Dendritic cell treated with granulocyte-macrophage colony-stimulating factor and Interleukin-4, amounts not matched to agents 40 ng/mL and 50 ng/mL, for 4 days (primary cell): ENCODE results near the gene CT45A8.
"Not testable (repeated sequence)": the region's sequence is repeated elsewhere in the genome, so short reads cannot be mapped to it uniquely, and the experiment has no call there.

ENCODE experiments used
- H3K27ac Mint-ChIP-seq: one replicate; pipeline ENCODE4 v1.8.0; 2022; ENCODE audit warnings: mild to moderate bottlenecking, mixed read lengths
- H3K27me3 Mint-ChIP-seq: one replicate; pipeline ENCODE4 v1.8.0; 2022; ENCODE audit warnings: mild to moderate bottlenecking, mixed read lengths
- H3K36me3 Mint-ChIP-seq: one replicate; pipeline ENCODE4 v1.8.0; 2022; ENCODE audit warnings: low read depth, mixed read lengths
- H3K4me1 Mint-ChIP-seq: one replicate; pipeline ENCODE4 v1.8.0; 2022; ENCODE audit warnings: low read depth, mixed read lengths
- H3K4me3 Mint-ChIP-seq: one replicate; pipeline ENCODE4 v1.8.0; 2022; ENCODE audit warnings: mild to moderate bottlenecking, moderate library complexity, mixed read lengths
- H3K9me3 Mint-ChIP-seq: one replicate; pipeline ENCODE4 v1.8.0; 2022; ENCODE audit warnings: mixed read lengths
- intact Hi-C: fragments of 100-400 bp; cut with micrococcal nuclease; formaldehyde crosslinking; loops from one replicate; pipeline ENCODE4 v1.15.0; 2022

CT45A8 gene, protein sequence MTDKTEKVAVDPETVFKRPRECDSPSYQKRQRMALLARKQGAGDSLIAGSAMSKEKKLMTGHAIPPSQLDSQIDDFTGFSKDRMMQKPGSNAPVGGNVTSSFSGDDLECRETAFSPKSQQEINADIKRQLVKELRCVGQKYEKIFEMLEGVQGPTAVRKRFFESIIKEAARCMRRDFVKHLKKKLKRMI

DNA sequence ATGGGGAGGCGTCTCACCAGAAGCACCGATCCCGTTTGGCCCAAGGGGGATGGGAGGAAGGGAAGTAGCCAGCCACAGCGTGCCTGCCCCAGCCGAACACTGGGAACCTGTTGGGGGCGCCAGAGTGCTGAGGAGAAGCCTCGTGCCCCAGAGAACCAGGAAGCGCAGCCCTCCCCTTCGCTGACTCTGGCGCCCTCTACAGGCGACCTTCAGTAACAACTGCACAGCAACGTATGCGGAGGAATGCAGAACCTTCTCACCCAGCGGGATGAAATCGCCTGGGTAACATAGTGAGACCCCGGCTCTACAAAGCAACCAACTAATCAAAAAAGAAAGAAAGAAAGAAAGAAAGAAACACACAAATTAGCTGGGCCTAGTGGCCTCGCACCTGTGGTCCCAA, at the start of gene CT45A8:
CT45A8 (minus strand) TSS at position 101 of the 400 bp plus-strand sequence. CDS start 3,755 bp downstream, outside the sequence.
- H3K4me3 Mint-ChIP-seq, H3K9me3 Mint-ChIP-seq, H3K4me1 Mint-ChIP-seq, H3K27me3 Mint-ChIP-seq, H3K36me3 Mint-ChIP-seq, H3K27ac Mint-ChIP-seq, intact Hi-C loops: not testable (repeated sequence)

- Mint-ChIP-seq H3K9me3 (no peaks in the 10 kb centered on the region), H3K36me3 (no peaks in the 10 kb centered on the region), H3K27me3 (no peaks in the 10 kb centered on the region), H3K4me3 (no peak within 1 kb of the TSS), H3K4me1 (no peaks in the 10 kb centered on the region), H3K27ac (no peak within 1 kb of the TSS)
- intact Hi-C loops, result no loop called here
Observed at GRCh38 chrX:135893294-135893817, 39.0 kb upstream of the CT45A8 start, which contains the start of the genes CT45A10 and SAGE1. CT45A10 (minus strand) TSS chrX:135893444; CDS start chrX:135885344, 8,100 bp downstream. SAGE1 (plus strand) TSS chrX:135893716; CDS start chrX:135896243, 2,527 bp downstream.

GRCh38 chrX:135892781-135893180, 38.4 kb upstream of the CT45A8 start:
- Mint-ChIP-seq H3K4me1 (no peaks in the 10 kb centered on the region), H3K9me3 (no peaks in the 10 kb centered on the region), H3K27me3 (no peaks in the 10 kb centered on the region), H3K4me3 (no peak overlapping the region), H3K36me3 (no peaks in the 10 kb centered on the region), H3K27ac (no peak overlapping the region)
- intact Hi-C loops, result no loop called here

GRCh38 chrX:135890087-135890585, 35.8 kb upstream of the CT45A8 start:
- no peaks in the 10 kb centered on the region for H3K27me3 Mint-ChIP-seq
- no peak overlapping the region for H3K4me3 Mint-ChIP-seq
- no peak overlapping the region for H3K27ac Mint-ChIP-seq
- no peaks in the 10 kb centered on the region for H3K4me1 Mint-ChIP-seq
- intact Hi-C loops, result no loop called here
- no peaks in the 10 kb centered on the region for H3K36me3 Mint-ChIP-seq
- H3K9me3 Mint-ChIP-seq, result no peaks in the 10 kb centered on the region

DNA sequence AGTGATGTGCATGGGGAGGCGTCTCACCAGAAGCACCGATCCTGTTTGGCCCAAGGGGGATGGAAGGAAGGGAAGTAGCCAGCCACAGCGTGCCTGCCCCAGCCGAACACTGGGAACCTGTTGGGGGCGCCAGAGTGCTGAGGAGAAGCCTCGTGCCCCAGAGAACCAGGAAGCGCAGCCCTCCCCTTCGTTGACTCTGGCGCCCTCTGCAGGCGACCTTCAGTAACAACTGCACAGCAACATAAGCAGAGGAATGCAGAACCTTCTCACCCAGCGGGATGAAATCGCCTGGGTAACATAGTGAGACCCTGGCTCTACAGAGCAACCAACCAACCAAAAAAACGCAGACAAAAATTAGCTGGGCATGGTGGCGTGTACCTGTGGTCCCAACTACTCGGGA, 34.6 kb upstream of the CT45A8 start:
- H3K36me3 Mint-ChIP-seq, H3K9me3 Mint-ChIP-seq, H3K4me3 Mint-ChIP-seq, H3K27me3 Mint-ChIP-seq, H3K27ac Mint-ChIP-seq, intact Hi-C loops, H3K4me1 Mint-ChIP-seq: not testable (repeated sequence)

- intact Hi-C loops, H3K4me1 Mint-ChIP-seq, H3K27ac Mint-ChIP-seq, H3K4me3 Mint-ChIP-seq, H3K27me3 Mint-ChIP-seq, H3K36me3 Mint-ChIP-seq, H3K9me3 Mint-ChIP-seq: not testable (repeated sequence)
Observed at GRCh38 chrX:135888230-135888629, 33.9 kb upstream of the CT45A8 start.

DNA sequence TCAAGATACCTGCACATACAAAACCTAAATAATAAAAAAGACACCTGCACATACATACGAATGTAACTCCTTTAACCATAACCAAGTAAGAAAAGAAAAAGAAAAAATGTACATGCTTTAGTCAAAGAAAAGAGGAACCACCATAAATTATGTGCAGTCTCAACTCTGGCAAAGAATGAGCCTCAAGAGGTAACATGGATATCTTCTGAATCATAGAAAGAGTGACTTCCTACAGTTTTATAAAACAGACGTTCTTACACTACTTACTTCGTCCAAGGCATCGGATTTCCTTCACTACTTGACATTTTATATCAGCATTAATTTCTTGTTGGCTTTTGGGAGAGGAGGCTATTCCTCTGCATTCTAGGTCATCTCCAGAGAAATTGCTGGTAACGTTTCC, 28.4 kb upstream of the CT45A8 start:
- H3K4me3 Mint-ChIP-seq, intact Hi-C loops, H3K27me3 Mint-ChIP-seq, H3K36me3 Mint-ChIP-seq, H3K4me1 Mint-ChIP-seq, H3K9me3 Mint-ChIP-seq, H3K27ac Mint-ChIP-seq: not testable (repeated sequence)

GRCh38 chrX:135871712-135872111, 17.4 kb upstream of the CT45A8 start, which contains the start of gene CT45A9:
CT45A9 (minus strand) TSS chrX:135871812; CDS start chrX:135868061, 3,751 bp downstream.
- H3K27ac Mint-ChIP-seq, H3K27me3 Mint-ChIP-seq, H3K36me3 Mint-ChIP-seq, H3K4me3 Mint-ChIP-seq, H3K9me3 Mint-ChIP-seq, H3K4me1 Mint-ChIP-seq, intact Hi-C loops: not testable (repeated sequence)

DNA sequence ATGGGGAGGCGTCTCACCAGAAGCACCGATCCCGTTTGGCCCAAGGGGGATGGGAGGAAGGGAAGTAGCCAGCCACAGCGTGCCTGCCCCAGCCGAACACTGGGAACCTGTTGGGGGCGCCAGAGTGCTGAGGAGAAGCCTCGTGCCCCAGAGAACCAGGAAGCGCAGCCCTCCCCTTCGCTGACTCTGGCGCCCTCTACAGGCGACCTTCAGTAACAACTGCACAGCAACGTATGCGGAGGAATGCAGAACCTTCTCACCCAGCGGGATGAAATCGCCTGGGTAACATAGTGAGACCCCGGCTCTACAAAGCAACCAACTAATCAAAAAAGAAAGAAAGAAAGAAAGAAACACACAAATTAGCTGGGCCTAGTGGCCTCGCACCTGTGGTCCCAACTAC, 17.2 kb downstream of the CT45A8 start, which contains the start of gene CT45A7:
CT45A7 (minus strand) TSS at position 101 of the 400 bp plus-strand sequence. CDS start 3,747 bp downstream, outside the sequence.
- H3K4me1 Mint-ChIP-seq, intact Hi-C loops, H3K36me3 Mint-ChIP-seq, H3K9me3 Mint-ChIP-seq, H3K27me3 Mint-ChIP-seq, H3K27ac Mint-ChIP-seq, H3K4me3 Mint-ChIP-seq: not testable (repeated sequence)

GRCh38 chrX:135819912-135820311, 34.4 kb downstream of the CT45A8 start, which contains the start of gene CT45A2:
CT45A2 (minus strand) TSS chrX:135820012; CDS start chrX:135816265, 3,747 bp downstream.
- H3K27ac Mint-ChIP-seq, H3K4me3 Mint-ChIP-seq, H3K4me1 Mint-ChIP-seq, H3K36me3 Mint-ChIP-seq, H3K27me3 Mint-ChIP-seq, H3K9me3 Mint-ChIP-seq, intact Hi-C loops: not testable (repeated sequence)

DNA sequence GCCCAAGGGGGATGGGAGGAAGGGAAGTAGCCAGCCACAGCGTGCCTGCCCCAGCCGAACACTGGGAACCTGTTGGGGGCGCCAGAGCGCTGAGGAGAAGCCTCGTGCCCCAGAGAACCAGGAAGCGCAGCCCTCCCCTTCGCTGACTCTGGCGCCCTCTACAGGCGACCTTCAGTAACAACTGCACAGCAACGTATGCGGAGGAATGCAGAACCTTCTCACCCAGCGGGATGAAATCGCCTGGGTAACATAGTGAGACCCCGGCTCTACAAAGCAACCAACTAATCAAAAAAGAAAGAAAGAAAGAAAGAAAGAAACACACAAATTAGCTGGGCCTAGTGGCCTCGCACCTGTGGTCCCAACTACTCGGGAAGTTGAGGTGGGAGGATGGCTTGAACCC, 51.7 kb downstream of the CT45A8 start, which contains the start of gene CT45A6:
CT45A6 (minus strand) TSS at position 101 of the 400 bp plus-strand sequence. CDS start 3,794 bp downstream, outside the sequence.
- H3K27ac Mint-ChIP-seq, H3K4me1 Mint-ChIP-seq, intact Hi-C loops, H3K9me3 Mint-ChIP-seq, H3K27me3 Mint-ChIP-seq, H3K36me3 Mint-ChIP-seq, H3K4me3 Mint-ChIP-seq: not testable (repeated sequence)
